RWPE2 (cell line): ENCODE measurements around the gene FRMPD4.

Experiments used
- ATAC-seq: fragments of 200-7000 bp; cut with Tn5 transposase; 3 replicates; pipeline ENCODE4 v1.9.1; 2021; ENCODE audit warnings: low read depth
- DNase-seq: peaks from one replicate; pipeline ENCODE4 v3.0.0-alpha.2; 2020; ENCODE audit warnings: low spot score
- H3K27ac ChIP-seq: fragments of 450-650 bp; 2 replicates; pipeline ENCODE4 v1.5.1; 2017; ENCODE audit warnings: mild to moderate bottlenecking; ENCODE audit not compliant: poor library complexity, severe bottlenecking
- H3K27me3 ChIP-seq: fragments of 250-450 bp; sonication (Bioruptor Pico); 2 replicates; pipeline ENCODE4 v1.5.1; 2021; ENCODE audit warnings: mild to moderate bottlenecking, moderate library complexity; ENCODE audit not compliant: insufficient read depth, poor library complexity, severe bottlenecking
- H3K36me3 ChIP-seq: fragments of 250-450 bp; sonication (Bioruptor Pico); 2 replicates; pipeline ENCODE4 v1.5.1; 2020; ENCODE audit warnings: low read depth, mild to moderate bottlenecking, moderate library complexity
- H3K4me1 ChIP-seq: fragments of 250-450 bp; sonication (Bioruptor Pico); 2 replicates; pipeline ENCODE4 v1.5.1; 2021; ENCODE audit warnings: mild to moderate bottlenecking, moderate library complexity; ENCODE audit not compliant: insufficient read depth, poor library complexity, severe bottlenecking
- H3K4me3 ChIP-seq: fragments of 250-450 bp; sonication (Bioruptor Pico); 2 replicates; pipeline ENCODE4 v1.5.1; 2021; ENCODE audit warnings: mild to moderate bottlenecking, moderate library complexity; ENCODE audit not compliant: severe bottlenecking
- H3K9me3 ChIP-seq: fragments of 250-450 bp; sonication (Bioruptor Pico); 2 replicates; pipeline ENCODE4 v1.5.1; 2021; ENCODE audit warnings: mild to moderate bottlenecking, moderate library complexity; ENCODE audit not compliant: severe bottlenecking
- TF ChIP-seq, protein P1 (sequence below): fragments of 450-650 bp; IDR thresholded peaks from one replicate; pipeline ENCODE4 v1.5.1; 2017; ENCODE audit warnings: mild to moderate bottlenecking, moderate library complexity; ENCODE audit not compliant: poor library complexity, severe bottlenecking

Gene FRMPD4

DNA sequence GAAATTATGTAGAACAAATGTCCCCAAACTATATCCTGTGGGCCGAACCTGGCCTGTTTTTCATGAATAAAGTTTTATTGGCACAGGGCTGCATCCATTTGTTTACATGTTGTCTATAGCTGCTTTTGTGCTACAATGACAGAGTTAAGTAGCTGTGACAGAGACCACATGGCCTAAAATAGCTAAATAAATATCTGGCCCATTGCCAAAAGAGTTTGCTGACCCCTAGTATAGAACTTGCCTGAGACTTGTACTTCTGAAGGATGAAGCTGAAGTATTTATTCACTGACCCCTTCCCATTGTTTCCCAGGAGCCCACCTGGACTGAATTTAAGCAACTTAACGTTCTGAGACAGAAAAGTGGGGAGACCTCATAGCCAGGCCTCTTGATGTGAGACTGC is 325.6 kb downstream of the FRMPD4 start:
- no peak for DNase-seq
- Histone ChIP-seq H3K4me3 (no peak overlapping the region), H3K36me3 (no peaks in the 10 kb centered on the region), H3K27ac (no peak overlapping the region), H3K27me3 (no peaks in the 10 kb centered on the region), H3K9me3 (no peaks in the 10 kb centered on the region), H3K4me1 (no peaks in the 10 kb centered on the region)
- no peak for ATAC-seq
- TF ChIP-seq, protein P1, sequence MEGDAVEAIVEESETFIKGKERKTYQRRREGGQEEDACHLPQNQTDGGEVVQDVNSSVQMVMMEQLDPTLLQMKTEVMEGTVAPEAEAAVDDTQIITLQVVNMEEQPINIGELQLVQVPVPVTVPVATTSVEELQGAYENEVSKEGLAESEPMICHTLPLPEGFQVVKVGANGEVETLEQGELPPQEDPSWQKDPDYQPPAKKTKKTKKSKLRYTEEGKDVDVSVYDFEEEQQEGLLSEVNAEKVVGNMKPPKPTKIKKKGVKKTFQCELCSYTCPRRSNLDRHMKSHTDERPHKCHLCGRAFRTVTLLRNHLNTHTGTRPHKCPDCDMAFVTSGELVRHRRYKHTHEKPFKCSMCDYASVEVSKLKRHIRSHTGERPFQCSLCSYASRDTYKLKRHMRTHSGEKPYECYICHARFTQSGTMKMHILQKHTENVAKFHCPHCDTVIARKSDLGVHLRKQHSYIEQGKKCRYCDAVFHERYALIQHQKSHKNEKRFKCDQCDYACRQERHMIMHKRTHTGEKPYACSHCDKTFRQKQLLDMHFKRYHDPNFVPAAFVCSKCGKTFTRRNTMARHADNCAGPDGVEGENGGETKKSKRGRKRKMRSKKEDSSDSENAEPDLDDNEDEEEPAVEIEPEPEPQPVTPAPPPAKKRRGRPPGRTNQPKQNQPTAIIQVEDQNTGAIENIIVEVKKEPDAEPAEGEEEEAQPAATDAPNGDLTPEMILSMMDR = no peak

DNA sequence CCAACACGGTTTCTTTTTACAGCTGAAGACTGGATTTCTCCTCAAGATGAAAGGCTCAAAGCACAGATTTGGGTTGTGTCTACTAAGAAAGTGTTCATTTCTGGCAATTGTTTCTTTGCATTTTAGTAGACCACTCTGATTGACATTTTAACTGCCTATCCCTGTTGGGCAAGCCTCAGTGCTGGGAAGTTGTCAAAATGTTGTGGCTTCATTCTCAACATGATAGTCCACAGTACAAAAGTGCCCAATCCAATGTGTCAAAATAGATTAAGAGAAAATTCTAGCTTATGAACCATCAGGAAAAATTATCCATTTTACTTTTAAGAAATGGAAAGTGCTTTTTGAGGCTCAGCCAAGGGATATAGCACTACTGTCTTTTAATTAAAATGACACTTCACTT is 329.0 kb downstream of the FRMPD4 start:
- DNase-seq (no peak), ATAC-seq (no peak)
- H3K4me1 ChIP-seq = peaks cover 11% of the 10 kb centered on the region
- H3K4me3 ChIP-seq = no peak overlapping the region
- H3K9me3 ChIP-seq = no peaks in the 10 kb centered on the region
- no peak overlapping the region for H3K27ac ChIP-seq
- TF ChIP-seq, protein P1 = no peak
- H3K27me3 ChIP-seq = no peaks in the 10 kb centered on the region
- H3K36me3 ChIP-seq = no peaks in the 10 kb centered on the region

DNA sequence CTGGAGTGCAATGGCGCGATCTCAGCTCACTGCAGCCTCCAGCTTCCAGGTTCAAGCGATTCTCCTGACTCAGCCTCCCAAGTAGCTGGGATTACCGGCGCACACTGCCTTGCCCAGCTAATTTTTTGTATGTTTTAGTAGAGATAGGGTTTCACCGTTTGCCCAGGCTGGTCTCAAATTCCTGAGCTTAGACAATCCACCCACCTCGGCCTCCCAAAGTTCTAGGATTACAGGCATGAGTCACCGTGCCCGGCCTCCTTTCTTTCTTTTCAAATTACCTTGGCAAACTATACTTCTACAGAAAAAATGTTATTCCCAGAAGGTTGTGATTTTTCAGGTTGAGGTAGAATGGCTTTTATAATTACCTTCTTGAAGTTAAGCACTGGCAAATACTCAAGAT is 331.0 kb downstream of the FRMPD4 start:
- Histone ChIP-seq H3K9me3 (no peaks in the 10 kb centered on the region), H3K27ac (peak overlapping the region; percentile 7), H3K4me1 (peaks cover 11% of the 10 kb centered on the region), H3K36me3 (no peaks in the 10 kb centered on the region), H3K4me3 (no peak overlapping the region), H3K27me3 (no peaks in the 10 kb centered on the region)
- DNase-seq (peak; percentile 39), ATAC-seq (peak; percentile 78)
- TF ChIP-seq, protein P1 = no peak

DNA sequence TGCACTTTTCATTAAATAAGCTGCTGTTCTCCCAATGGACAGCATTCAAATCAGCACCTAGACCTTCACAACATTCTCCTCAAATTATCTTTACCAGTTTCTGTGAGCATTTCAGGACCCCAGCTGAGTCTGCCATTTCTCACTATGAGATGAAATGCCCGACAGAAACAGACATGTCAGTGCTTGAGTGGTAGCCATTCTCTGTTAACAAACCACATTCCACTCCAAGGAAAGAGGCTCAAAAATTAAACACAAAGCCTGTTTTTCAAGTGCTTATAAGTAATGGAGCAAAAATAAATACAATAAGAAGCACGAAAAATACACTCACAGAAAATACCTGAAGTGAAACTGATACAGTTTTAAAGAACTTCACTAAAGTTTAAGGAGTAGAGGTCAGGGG is 332.8 kb downstream of the FRMPD4 start:
- Histone ChIP-seq H3K27ac (no peak overlapping the region), H3K4me1 (peaks cover 11% of the 10 kb centered on the region), H3K9me3 (no peaks in the 10 kb centered on the region), H3K4me3 (no peak overlapping the region), H3K36me3 (no peaks in the 10 kb centered on the region), H3K27me3 (no peaks in the 10 kb centered on the region)
- TF ChIP-seq, protein P1 = no peak
- ATAC-seq (no peak), DNase-seq (no peak)

DNA sequence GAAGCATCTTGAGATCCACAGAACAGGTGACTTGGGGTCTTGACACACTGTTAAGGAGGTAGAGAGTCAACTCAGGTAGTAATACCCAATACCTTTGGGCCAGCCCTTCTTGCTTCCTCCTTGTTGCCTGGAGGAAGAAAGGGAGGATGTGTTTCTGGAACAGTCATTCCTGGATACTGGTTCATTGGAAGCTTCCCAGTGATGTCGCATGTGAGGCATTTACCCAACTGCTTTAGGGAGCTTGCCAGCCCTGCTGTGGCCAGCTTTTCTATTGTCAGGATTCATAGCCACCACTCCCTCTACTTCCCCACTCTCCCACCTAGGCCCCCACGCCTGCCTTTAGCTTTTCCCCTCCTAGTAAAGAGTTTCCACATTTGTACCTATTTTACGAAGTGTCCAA is 342.7 kb downstream of the FRMPD4 start:
- ATAC-seq (no peak), DNase-seq (no peak)
- no peak overlapping the region for H3K27ac ChIP-seq
- TF ChIP-seq, protein P1 = no peak
- no peaks in the 10 kb centered on the region for H3K27me3 ChIP-seq
- H3K36me3 ChIP-seq = no peaks in the 10 kb centered on the region
- no peaks in the 10 kb centered on the region for H3K9me3 ChIP-seq
- H3K4me1 ChIP-seq = no peaks in the 10 kb centered on the region
- no peak overlapping the region for H3K4me3 ChIP-seq
